Rectal smooth muscle tissue (tissue), 1 donor: ENCODE results near the gene POMT2.

Experiments used
- H3K27ac ChIP-seq: one replicate; pipeline ENCODE4 v1.7.0; 2013; ENCODE audit warnings: low read depth, low read length, inconsistent platforms
- H3K27me3 ChIP-seq: one replicate; pipeline ENCODE4 v1.7.0; 2013; ENCODE audit warnings: low read length; ENCODE audit not compliant: control insufficient read depth, insufficient read depth
- H3K36me3 ChIP-seq: one replicate; pipeline ENCODE4 v1.7.0; 2013; ENCODE audit warnings: low read length; ENCODE audit not compliant: control insufficient read depth, insufficient read depth
- H3K4me1 ChIP-seq: one replicate; pipeline ENCODE4 v1.7.0; 2013; ENCODE audit warnings: low read length; ENCODE audit not compliant: control insufficient read depth, insufficient read depth
- H3K4me3 ChIP-seq: one replicate; pipeline ENCODE4 v1.7.0; 2013; ENCODE audit warnings: low read length
- H3K9ac ChIP-seq: one replicate; pipeline ENCODE4 v1.7.0; 2013; ENCODE audit warnings: low read length

The POMT2 gene

GRCh38 chr14:77320238-77320935 is at the start of gene POMT2:
Gene POMT2, minus strand, starts transcription at chr14:77320883. Its CDS starts 202 bp downstream, at chr14:77320681.
- H3K27ac ChIP-seq, result peak within 1 kb of the TSS; percentile 99
- peak within 1 kb of the TSS; percentile 97 for H3K4me3 ChIP-seq
- no peaks in the 10 kb centered on the region for H3K36me3 ChIP-seq
- H3K9ac ChIP-seq, result peak within 1 kb of the TSS; percentile 75
- peaks cover 9% of the 10 kb centered on the region for H3K4me1 ChIP-seq
- no peaks in the 10 kb centered on the region for H3K27me3 ChIP-seq

GRCh38 chr14:77369285-77369684 is 48.6 kb upstream of the POMT2 start:
- H3K4me1 ChIP-seq, result no peaks in the 10 kb centered on the region
- H3K27me3 ChIP-seq, result no peaks in the 10 kb centered on the region
- no peak overlapping the region for H3K9ac ChIP-seq
- H3K4me3 ChIP-seq, result no peak overlapping the region
- no peak overlapping the region for H3K27ac ChIP-seq
- no peaks in the 10 kb centered on the region for H3K36me3 ChIP-seq

GRCh38 chr14:77364146-77364545 is 43.5 kb upstream of the POMT2 start:
- H3K27me3 ChIP-seq, result no peaks in the 10 kb centered on the region
- H3K4me3 ChIP-seq, result no peak overlapping the region

GRCh38 chr14:77359626-77360025 is 38.9 kb upstream of the POMT2 start:
- Histone ChIP-seq H3K4me3 (no peak overlapping the region), H3K4me1 (no peaks in the 10 kb centered on the region), H3K27me3 (no peaks in the 10 kb centered on the region), H3K9ac (no peak overlapping the region), H3K27ac (no peak overlapping the region), H3K36me3 (no peaks in the 10 kb centered on the region)

More at GRCh38 chr14:77364146-77364545, 43.5 kb upstream of the POMT2 start:
- H3K4me1 ChIP-seq, result no peaks in the 10 kb centered on the region
- no peaks in the 10 kb centered on the region for H3K36me3 ChIP-seq
- H3K27ac ChIP-seq, result no peak overlapping the region
- no peak overlapping the region for H3K9ac ChIP-seq

GRCh38 chr14:77356899-77357298 is 36.2 kb upstream of the POMT2 start:
- Histone ChIP-seq H3K9ac (no peak overlapping the region), H3K4me1 (no peaks in the 10 kb centered on the region), H3K4me3 (no peak overlapping the region), H3K36me3 (no peaks in the 10 kb centered on the region), H3K27ac (no peak overlapping the region), H3K27me3 (no peaks in the 10 kb centered on the region)

GRCh38 chr14:77355811-77356210 is 35.1 kb upstream of the POMT2 start:
- no peak overlapping the region for H3K4me3 ChIP-seq
- no peak overlapping the region for H3K9ac ChIP-seq
- H3K4me1 ChIP-seq, result no peaks in the 10 kb centered on the region
- H3K36me3 ChIP-seq, result no peaks in the 10 kb centered on the region
- no peaks in the 10 kb centered on the region for H3K27me3 ChIP-seq
- no peak overlapping the region for H3K27ac ChIP-seq

GRCh38 chr14:77353469-77354141 is 32.9 kb upstream of the POMT2 start:
- no peak overlapping the region for H3K27ac ChIP-seq
- no peaks in the 10 kb centered on the region for H3K4me1 ChIP-seq

GRCh38 chr14:77347751-77348150 is 27.1 kb upstream of the POMT2 start:
- Histone ChIP-seq H3K27ac (no peak overlapping the region), H3K4me1 (no peaks in the 10 kb centered on the region), H3K27me3 (no peaks in the 10 kb centered on the region), H3K36me3 (peaks cover 3% of the 10 kb centered on the region), H3K4me3 (no peak overlapping the region), H3K9ac (no peak overlapping the region)

More at GRCh38 chr14:77353469-77354141, 32.9 kb upstream of the POMT2 start:
- Histone ChIP-seq H3K4me3 (no peak overlapping the region), H3K9ac (no peak overlapping the region), H3K27me3 (no peaks in the 10 kb centered on the region), H3K36me3 (no peaks in the 10 kb centered on the region)

- H3K27me3 ChIP-seq, result no peaks in the 10 kb centered on the region
- no peaks in the 10 kb centered on the region for H3K4me1 ChIP-seq
- H3K27ac ChIP-seq, result no peak overlapping the region
- H3K4me3 ChIP-seq, result no peak overlapping the region
- H3K9ac ChIP-seq, result no peak overlapping the region
- peaks cover 11% of the 10 kb centered on the region for H3K36me3 ChIP-seq
These were observed 25.8 kb upstream of the POMT2 start for GRCh38 chr14:77346495-77346894.

GRCh38 chr14:77344377-77344996 is 23.8 kb upstream of the POMT2 start:
- Histone ChIP-seq H3K9ac (no peak overlapping the region), H3K4me3 (no peak overlapping the region), H3K27me3 (no peaks in the 10 kb centered on the region), H3K4me1 (no peaks in the 10 kb centered on the region), H3K36me3 (peaks cover 24% of the 10 kb centered on the region), H3K27ac (no peak overlapping the region)

- Histone ChIP-seq H3K36me3 (peaks cover 24% of the 10 kb centered on the region), H3K9ac (no peak overlapping the region), H3K27ac (no peak overlapping the region), H3K4me3 (no peak overlapping the region), H3K4me1 (no peaks in the 10 kb centered on the region), H3K27me3 (no peaks in the 10 kb centered on the region)
These were observed 23.0 kb upstream of the POMT2 start for GRCh38 chr14:77343662-77344061.

GRCh38 chr14:77342726-77343397 is 22.2 kb upstream of the POMT2 start:
- no peaks in the 10 kb centered on the region for H3K27me3 ChIP-seq
- H3K27ac ChIP-seq, result no peak overlapping the region
- H3K4me3 ChIP-seq, result no peak overlapping the region
- H3K4me1 ChIP-seq, result no peaks in the 10 kb centered on the region
- H3K9ac ChIP-seq, result no peak overlapping the region
- peaks cover 24% of the 10 kb centered on the region for H3K36me3 ChIP-seq
